GM23338 (cell line): ENCODE data around the gene DIAPH3. TPM values are rescaled to one million over a fixed set of nuclear protein-coding genes. Genes with fewer than 3 reads are reported as not detected.

Experiments used
- ATAC-seq: fragments of 200-7000 bp; cut with Tn5 transposase; 3 replicates; pipeline ENCODE4 v1.9.1; 2020
- DNase-seq: peaks from one replicate; pipeline ENCODE4 v3.0.0-alpha.2; 2015; ENCODE audit warnings: low spot score
- H2AFZ ChIP-seq: fragments of 200-600 bp; sonication (generic); 2 replicates; pipeline ENCODE4 v1.8.0; 2016; ENCODE audit warnings: antibody characterized with exemption, mild to moderate bottlenecking, moderate library complexity
- H3F3A ChIP-seq: fragments of 200-600 bp; sonication (generic); replicated peaks from 2 replicates; pipeline ENCODE4 v1.8.0; 2017; ENCODE audit warnings: antibody characterized with exemption, mixed run types, low read depth
- H3K27ac ChIP-seq: fragments of 200-600 bp; sonication (generic); 2 replicates; pipeline ENCODE4 v1.6.1; 2016; ENCODE audit warnings: low read depth
- H3K27me3 ChIP-seq: fragments of 200-600 bp; sonication (generic); 2 replicates; pipeline ENCODE4 v1.8.0; 2016; ENCODE audit warnings: mild to moderate bottlenecking, mixed run types, moderate library complexity; ENCODE audit not compliant: insufficient read depth
- H3K36me3 ChIP-seq: fragments of 200-600 bp; sonication (generic); 2 replicates; pipeline ENCODE4 v1.8.0; 2016; ENCODE audit warnings: mild to moderate bottlenecking; ENCODE audit not compliant: insufficient read depth
- H3K4me1 ChIP-seq: fragments of 200-600 bp; sonication (generic); 2 replicates; pipeline ENCODE4 v1.8.0; 2016; ENCODE audit warnings: mild to moderate bottlenecking, moderate library complexity; ENCODE audit not compliant: insufficient read depth
- H3K4me2 ChIP-seq: fragments of 200-600 bp; sonication (generic); 2 replicates; pipeline ENCODE4 v1.7.1; 2017; ENCODE audit warnings: mixed run types
- H3K4me3 ChIP-seq: fragments of 200-600 bp; sonication (generic); 2 replicates; pipeline ENCODE4 v1.6.1; 2016; ENCODE audit warnings: mixed run types
- H3K79me2 ChIP-seq: fragments of 200-600 bp; sonication (generic); replicated peaks from 2 replicates; pipeline ENCODE4 v1.8.0; 2017; ENCODE audit warnings: mild to moderate bottlenecking; ENCODE audit not compliant: insufficient read depth
- H3K9me2 ChIP-seq: fragments of 200-600 bp; sonication (generic); 2 replicates; pipeline ENCODE4 v1.8.0; 2017; ENCODE audit not compliant: insufficient read depth
- H4K20me1 ChIP-seq: fragments of 200-600 bp; sonication (generic); replicated peaks from 2 replicates; pipeline ENCODE4 v1.8.0; 2017; ENCODE audit warnings: mild to moderate bottlenecking; ENCODE audit not compliant: insufficient read depth
- H3K27ac Mint-ChIP-seq: 2 replicates; pipeline ENCODE4 v1.8.0; 2020; ENCODE audit warnings: inconsistent platforms, mild to moderate bottlenecking, moderate library complexity, mixed read lengths
- H3K27me3 Mint-ChIP-seq: 3 replicates; pipeline ENCODE4 v1.8.0; 2022; ENCODE audit warnings: low read depth, mild to moderate bottlenecking, moderate library complexity, mixed read lengths, inconsistent platforms; ENCODE audit not compliant: insufficient read depth, poor library complexity
- H3K36me3 Mint-ChIP-seq: 3 replicates; pipeline ENCODE4 v1.8.0; 2021; ENCODE audit warnings: low read depth, mild to moderate bottlenecking, inconsistent platforms, moderate library complexity, mixed read lengths
- H3K4me1 Mint-ChIP-seq: 3 replicates; pipeline ENCODE4 v1.8.0; 2020; ENCODE audit warnings: mild to moderate bottlenecking, inconsistent platforms, mixed read lengths
- H3K4me3 Mint-ChIP-seq: 3 replicates; pipeline ENCODE4 v1.8.0; 2021; ENCODE audit warnings: moderate library complexity, mild to moderate bottlenecking, inconsistent platforms, mixed read lengths
- H3K9me3 Mint-ChIP-seq: 3 replicates; pipeline ENCODE4 v1.8.0; 2020; ENCODE audit warnings: moderate library complexity, mild to moderate bottlenecking, inconsistent platforms, mixed read lengths
- CREB1 ChIP-seq: fragments of 250-450 bp; sonication (Bioruptor Pico); IDR thresholded peaks from 2 replicates; pipeline ENCODE4 v1.5.0; 2020; ENCODE audit warnings: low read depth, mild to moderate bottlenecking, moderate library complexity
- ETS1 ChIP-seq: IDR thresholded peaks from 2 replicates; pipeline ENCODE4 v1.6.1; 2016; ENCODE audit warnings: antibody characterized with exemption
- EZH2 ChIP-seq: fragments of 200-600 bp; sonication (generic); IDR thresholded peaks from one replicate; pipeline ENCODE4 v1.8.0; 2017; ENCODE audit warnings: antibody characterized with exemption, mild to moderate bottlenecking, low read depth; ENCODE audit not compliant: unreplicated experiment
- EZH2phosphoT487 ChIP-seq: fragments of 200-600 bp; sonication (generic); IDR thresholded peaks from one replicate; pipeline ENCODE4 v1.8.1; 2018; ENCODE audit warnings: antibody characterized with exemption; ENCODE audit not compliant: unreplicated experiment
- NANOG ChIP-seq: IDR thresholded peaks from 2 replicates; pipeline ENCODE4 v1.6.1; 2016; ENCODE audit warnings: antibody characterized with exemption, borderline replicate concordance
- REST ChIP-seq: IDR thresholded peaks from one replicate; pipeline ENCODE4 v1.6.1; 2018; ENCODE audit warnings: antibody characterized with exemption; ENCODE audit not compliant: unreplicated experiment
- STAT1 ChIP-seq: IDR thresholded peaks from one replicate; pipeline ENCODE4 v1.6.1; 2016; ENCODE audit warnings: antibody characterized with exemption; ENCODE audit not compliant: unreplicated experiment
- ZNF114 ChIP-seq: fragments of 250-450 bp; sonication (Bioruptor Pico); IDR thresholded peaks from 2 replicates; pipeline ENCODE4 v1.5.0; 2020; ENCODE audit warnings: mild to moderate bottlenecking, moderate library complexity
- ZNF331 ChIP-seq: fragments of 250-450 bp; sonication (Bioruptor Pico); IDR thresholded peaks from 2 replicates; pipeline ENCODE4 v1.5.0; 2020; ENCODE audit warnings: low read depth, mild to moderate bottlenecking, moderate library complexity
- polyA plus RNA-seq: library from polyadenylated mRNA; unstranded; fragments of >200 nt; fragmentation: Nextera tagmentation; extraction: Ambion mirVana; gene quantifications from 2 replicates; pipeline ENCODE4 v1.2.1, GENCODE V29; 2016
- total RNA-seq: library from RNA; depleted of rRNA; stranded (reverse); fragments of >200 nt; shearing (Covaris generic); gene quantifications from 2 replicates; pipeline ENCODE4 v1.2.3, GENCODE V29; 2014
- TF ChIP-seq, protein P1 (sequence below), 2 experiments: fragments of 200-600 bp in 1 of 2; sonication (generic) in 1 of 2; conservative IDR thresholded peaks; 2 replicates each; pipeline versions ENCODE4 v1.5.1 to v1.6.1; 2016 to 2017; ENCODE audit warnings: antibody characterized with exemption in 2 of 2, low read depth in 2 of 2, mild to moderate bottlenecking in 2 of 2, moderate library complexity in 1 of 2

DIAPH3 gene
- total and polyA plus RNA-seq, 2 experiments from 2014 or later = 23.4 to 30.2 TPM

DNA sequence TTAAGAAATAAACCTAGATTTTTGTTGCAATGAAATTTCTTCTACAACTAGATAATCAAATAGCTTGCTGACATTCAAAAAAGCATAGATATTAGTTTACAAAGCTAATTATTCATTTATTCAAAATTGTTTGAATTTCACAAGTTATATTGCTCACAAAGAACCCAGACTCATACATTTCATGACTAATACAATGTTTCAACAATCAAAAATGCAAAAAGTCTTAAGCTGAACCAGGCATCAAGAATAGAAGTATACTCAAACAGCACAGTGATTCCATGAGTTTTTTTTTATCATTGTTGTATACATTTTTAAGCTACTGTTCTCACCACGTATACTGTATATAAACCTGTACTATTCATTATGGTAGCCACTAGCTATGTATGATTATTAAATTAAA is 51.0 kb downstream of the DIAPH3 start:
- Mint-ChIP-seq H3K27ac (no peak overlapping the region), H3K9me3 (peaks cover 9% of the 10 kb centered on the region; the same call in 2 of the 3 replicates), H3K36me3 (peaks cover 34% of the 10 kb centered on the region), H3K27me3 (no peaks in the 10 kb centered on the region), H3K4me3 (no peak overlapping the region), H3K4me1 (no peaks in the 10 kb centered on the region)
- Histone ChIP-seq H3K36me3 (peaks cover 3% of the 10 kb centered on the region; the same call in 1 of the 2 replicates), H4K20me1 (0 out of 2 replicates have a peak, but pooled peaks cover 3% of the 10 kb centered on the region), H3K9me2 (no peaks in the 10 kb centered on the region), H3K4me1 (no peaks in the 10 kb centered on the region), H3F3A (no peaks in the 10 kb centered on the region), H3K79me2 (peaks cover 25% of the 10 kb centered on the region), H3K4me2 (no peak overlapping the region), H2AFZ (no peak overlapping the region), H3K27me3 (no peaks in the 10 kb centered on the region), H3K4me3 (no peak overlapping the region), H3K27ac (no peak overlapping the region)
- TF ChIP-seq ZNF331 (CRISPR knock-in tag) = no peak
- TF ChIP-seq STAT1 = no peak
- TF ChIP-seq, protein P1, sequence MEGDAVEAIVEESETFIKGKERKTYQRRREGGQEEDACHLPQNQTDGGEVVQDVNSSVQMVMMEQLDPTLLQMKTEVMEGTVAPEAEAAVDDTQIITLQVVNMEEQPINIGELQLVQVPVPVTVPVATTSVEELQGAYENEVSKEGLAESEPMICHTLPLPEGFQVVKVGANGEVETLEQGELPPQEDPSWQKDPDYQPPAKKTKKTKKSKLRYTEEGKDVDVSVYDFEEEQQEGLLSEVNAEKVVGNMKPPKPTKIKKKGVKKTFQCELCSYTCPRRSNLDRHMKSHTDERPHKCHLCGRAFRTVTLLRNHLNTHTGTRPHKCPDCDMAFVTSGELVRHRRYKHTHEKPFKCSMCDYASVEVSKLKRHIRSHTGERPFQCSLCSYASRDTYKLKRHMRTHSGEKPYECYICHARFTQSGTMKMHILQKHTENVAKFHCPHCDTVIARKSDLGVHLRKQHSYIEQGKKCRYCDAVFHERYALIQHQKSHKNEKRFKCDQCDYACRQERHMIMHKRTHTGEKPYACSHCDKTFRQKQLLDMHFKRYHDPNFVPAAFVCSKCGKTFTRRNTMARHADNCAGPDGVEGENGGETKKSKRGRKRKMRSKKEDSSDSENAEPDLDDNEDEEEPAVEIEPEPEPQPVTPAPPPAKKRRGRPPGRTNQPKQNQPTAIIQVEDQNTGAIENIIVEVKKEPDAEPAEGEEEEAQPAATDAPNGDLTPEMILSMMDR (conservative IDR thresholded peaks at IDR 0.05; ENCODE audit: low read depth in 2 of 2) = no peak
- TF ChIP-seq ETS1 = no peak
- TF ChIP-seq ZNF114 (CRISPR knock-in tag) = no peak
- no peak for TF ChIP-seq CREB1
- no peak for TF ChIP-seq EZH2phosphoT487
- TF ChIP-seq NANOG = no peak
- no peak for TF ChIP-seq REST
- no peak for ATAC-seq
- no peak for DNase-seq

DNA sequence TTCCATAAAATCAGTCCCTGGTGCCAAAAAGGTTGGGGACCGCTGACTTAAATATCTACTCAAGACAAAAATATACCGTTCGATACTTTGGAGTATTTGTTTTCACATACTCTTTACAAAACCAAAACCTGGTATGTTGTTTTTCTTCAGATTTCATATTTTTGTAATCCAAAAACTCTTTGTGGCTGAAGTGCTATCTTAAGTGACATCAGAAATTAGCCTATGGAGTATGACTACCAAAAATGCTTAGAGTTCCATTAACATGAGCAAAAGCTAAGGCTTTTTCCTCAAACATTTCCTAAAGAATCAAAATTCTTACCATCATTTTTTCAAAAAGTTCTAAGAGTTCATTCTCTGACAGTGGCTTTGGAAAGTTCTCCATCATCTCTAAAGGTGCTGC is 52.0 kb downstream of the DIAPH3 start:
- H3F3A ChIP-seq = no peaks in the 10 kb centered on the region
- 0 out of 2 replicates have a peak, but pooled peaks cover 3% of the 10 kb centered on the region for H4K20me1 ChIP-seq
- H3K4me1 ChIP-seq = no peaks in the 10 kb centered on the region
- no peak overlapping the region for H3K4me2 ChIP-seq
- no peaks in the 10 kb centered on the region for H3K27me3 ChIP-seq
- no peak overlapping the region for H2AFZ ChIP-seq
- H3K9me3 Mint-ChIP-seq = peaks cover 9% of the 10 kb centered on the region; the same call in 2 of the 3 replicates
- DNase-seq (no peak), ATAC-seq (no peak)
- peaks cover 27% of the 10 kb centered on the region for H3K79me2 ChIP-seq
- no peak overlapping the region for H3K27ac Mint-ChIP-seq
- H3K4me1 Mint-ChIP-seq = no peaks in the 10 kb centered on the region
- H3K36me3 ChIP-seq = peaks cover 3% of the 10 kb centered on the region; the same call in 1 of the 2 replicates
- H3K36me3 Mint-ChIP-seq = peaks cover 34% of the 10 kb centered on the region
- H3K27me3 Mint-ChIP-seq = no peaks in the 10 kb centered on the region
- H3K27ac ChIP-seq = no peak overlapping the region
- no peaks in the 10 kb centered on the region for H3K9me2 ChIP-seq
- no peak overlapping the region for H3K4me3 ChIP-seq
- H3K4me3 Mint-ChIP-seq = no peak overlapping the region
- TF ChIP-seq NANOG (no peak), REST (no peak), ETS1 (no peak), EZH2phosphoT487 (no peak), EZH2 (no peak)
- TF ChIP-seq, protein P1 (conservative IDR thresholded peaks at IDR 0.05; ENCODE audit: low read depth in 2 of 2) = no peak
